GM19468 (cell line): ENCODE data around the gene C1QTNF12.
A peak's percentile ranks its signal among the peaks of the same experiment; 100 is the strongest.
"Not testable (repeated sequence)": the region's sequence is repeated elsewhere in the genome, so short reads cannot be mapped to it uniquely, and the experiment has no call there.

Experiments used
- ATAC-seq: cut with Tn5 transposase; IDR thresholded peaks from one replicate; pipeline ENCODE4 v1.9.1; 2021; ENCODE audit warnings: mild to moderate bottlenecking, moderate library complexity, moderate number of reproducible peaks; ENCODE audit not compliant: unreplicated experiment; ENCODE audit errors: extremely low read depth

C1QTNF12 gene

GRCh38 chr1:1203561-1204424 lies 42.7 kb downstream of the C1QTNF12 start:
- ATAC-seq, result no peak

DNA sequence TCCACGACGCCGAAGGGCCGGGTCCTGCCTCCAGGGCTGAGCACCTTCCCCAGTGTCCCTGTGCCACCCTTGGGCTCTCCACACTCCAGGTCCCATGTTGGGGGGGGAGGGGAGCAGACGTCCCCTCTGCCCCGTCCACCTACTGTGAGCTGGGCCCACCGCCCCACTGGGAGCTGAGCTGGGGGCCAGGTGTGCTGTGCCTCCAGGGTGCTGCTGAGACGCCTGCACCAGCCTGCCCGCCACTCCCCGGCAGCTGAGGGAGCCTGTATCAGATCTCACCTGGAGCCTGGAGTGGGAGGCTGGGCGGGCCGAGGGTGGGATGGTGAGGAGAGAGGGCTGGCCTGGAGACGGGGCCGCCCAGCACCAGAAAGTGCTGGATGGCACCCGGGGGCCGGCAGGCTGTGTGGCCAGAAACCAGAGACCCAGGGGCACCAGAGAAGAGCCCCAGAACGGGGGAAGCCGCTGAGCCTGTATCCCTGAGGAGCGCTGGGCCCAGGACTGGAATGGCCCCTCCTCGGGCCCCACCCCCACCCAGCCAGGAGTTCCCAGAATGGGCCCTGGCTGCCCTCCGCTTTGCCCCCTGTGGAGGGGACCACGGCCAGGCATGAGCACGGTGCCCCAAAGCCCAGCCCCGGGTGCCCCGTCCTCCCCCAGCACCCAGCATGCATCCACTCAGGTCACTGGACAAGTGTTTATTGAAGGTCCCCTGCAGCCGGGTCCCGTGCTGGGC lies 43.5 kb downstream of the C1QTNF12 start:
- no peak for ATAC-seq

GRCh38 chr1:1200876-1201810 lies 45.4 kb downstream of the C1QTNF12 start:
- peak; percentile 17 for ATAC-seq

GRCh38 chr1:1199961-1200875 lies 46.3 kb downstream of the C1QTNF12 start:
- no peak for ATAC-seq

- ATAC-seq, result no peak
These were observed 47.2 kb downstream of the C1QTNF12 start for GRCh38 chr1:1199141-1199960.

DNA sequence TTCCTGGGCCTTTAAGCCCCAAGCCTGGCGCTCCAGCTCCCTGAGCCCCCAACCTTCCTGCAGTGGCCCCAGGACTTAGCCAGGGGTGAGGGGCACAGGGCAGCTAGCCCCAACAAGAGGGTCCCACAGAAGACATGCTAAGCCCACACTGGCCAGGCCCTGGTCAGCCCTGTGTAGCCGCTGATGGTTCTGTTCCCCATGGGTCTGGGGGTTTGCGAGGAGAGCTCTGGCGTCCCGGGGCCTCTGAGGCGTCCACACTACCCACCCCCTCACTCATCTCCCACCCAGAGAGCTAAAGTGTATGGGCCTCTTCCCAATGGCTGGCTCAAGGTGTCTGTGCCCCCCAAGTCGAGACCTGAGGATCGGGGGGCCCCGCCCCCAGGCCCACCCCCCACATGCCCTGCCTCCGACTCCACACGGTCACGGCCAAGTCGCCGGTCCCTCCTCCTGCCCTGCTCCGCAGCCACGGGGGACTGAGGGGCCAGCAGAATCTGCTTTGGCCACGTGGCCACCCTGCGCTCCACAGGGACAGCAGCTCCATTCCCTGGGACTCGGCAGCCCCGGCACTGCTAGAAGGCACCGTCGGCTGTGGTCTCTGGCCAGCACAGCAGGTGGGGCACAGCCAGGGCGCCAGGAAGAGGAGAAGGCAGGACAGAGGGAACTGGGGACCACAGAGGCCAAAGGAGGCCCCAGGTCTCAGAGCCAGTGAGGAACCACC lies 47.9 kb downstream of the C1QTNF12 start:
- no peak for ATAC-seq

DNA sequence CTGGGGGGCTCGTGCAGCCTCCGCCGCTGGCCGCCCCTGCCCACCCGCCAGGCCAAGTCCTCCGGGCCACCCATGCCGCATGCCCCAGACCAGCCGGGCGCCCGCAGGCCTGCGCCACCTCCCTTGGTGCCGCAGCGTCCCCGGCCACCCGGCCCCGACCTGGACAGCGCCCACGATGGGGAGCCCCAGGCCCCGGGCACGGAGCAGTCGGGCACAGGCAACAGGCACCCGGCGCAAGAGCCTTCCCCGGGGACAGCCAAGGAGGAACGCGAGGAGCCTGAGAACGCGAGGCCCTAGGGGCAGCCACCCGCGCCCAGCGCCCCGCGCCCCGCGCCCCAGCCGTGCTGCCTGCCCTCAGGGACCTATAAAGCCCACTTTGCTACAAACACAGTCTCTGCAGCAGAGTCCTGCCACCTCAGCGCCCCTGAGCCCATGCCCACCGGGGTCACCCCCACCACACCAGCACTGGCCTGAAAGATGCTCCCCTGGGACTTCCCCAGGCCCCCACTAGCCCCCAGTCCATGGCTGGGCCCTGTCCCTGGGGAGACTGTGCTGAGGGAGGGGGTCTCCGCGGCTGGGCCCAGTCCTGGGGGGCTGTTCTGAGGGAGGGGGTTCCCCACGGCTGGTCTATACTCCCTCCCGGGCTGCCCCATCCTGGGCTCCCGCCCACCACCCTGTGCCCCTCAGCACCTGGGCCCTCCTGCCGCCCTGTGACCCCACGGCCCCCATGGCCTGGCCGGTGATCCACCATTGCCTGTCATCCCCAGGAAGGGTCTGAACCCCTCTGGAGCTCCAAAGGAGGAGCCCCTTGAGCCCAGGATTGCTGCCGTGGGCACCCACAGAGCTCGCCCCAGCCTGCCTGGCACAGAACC lies 48.7 kb downstream of the C1QTNF12 start:
- no peak for ATAC-seq

- ATAC-seq, result no peak
These were observed 49.4 kb downstream of the C1QTNF12 start for GRCh38 chr1:1197188-1197500.

DNA sequence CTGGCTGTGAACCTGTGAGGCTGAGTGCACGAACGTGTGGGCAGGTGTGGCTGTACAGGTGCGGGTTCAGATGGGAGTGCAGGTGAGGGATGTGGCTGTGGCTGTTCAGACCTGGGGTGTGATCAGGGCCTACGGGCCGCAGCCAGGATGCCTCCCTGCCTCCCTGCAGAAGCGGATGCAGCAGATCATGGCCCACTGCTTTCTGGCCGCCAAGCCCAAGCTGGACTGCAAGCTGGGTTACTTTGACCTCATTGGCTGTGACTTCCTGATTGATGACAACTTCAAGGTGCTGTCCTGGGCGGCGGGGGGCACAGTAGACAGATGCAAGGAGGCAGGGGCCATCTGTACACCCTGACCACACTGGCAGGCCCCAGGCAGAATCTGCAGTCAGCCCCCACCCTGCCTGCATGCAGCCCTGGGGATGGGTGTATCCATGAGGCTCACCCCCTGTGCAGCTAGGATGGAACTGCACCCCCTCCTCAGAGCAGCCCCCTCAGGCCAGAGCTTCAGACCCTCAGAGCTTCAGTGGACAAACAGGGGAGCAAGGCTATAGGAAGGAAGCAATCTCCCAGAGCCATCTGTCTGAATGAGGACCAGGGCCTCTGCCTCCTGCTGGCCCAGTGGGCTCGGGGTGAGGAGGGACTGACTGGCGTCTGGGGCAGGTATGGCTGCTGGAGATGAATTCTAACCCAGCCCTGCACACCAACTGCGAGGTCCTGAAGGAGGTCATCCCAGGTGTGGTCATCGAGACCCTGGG lies 49.9 kb downstream of the C1QTNF12 start:
- no peak for ATAC-seq

- not testable (repeated sequence) for ATAC-seq
These were observed 50.8 kb downstream of the C1QTNF12 start for GRCh38 chr1:1195726-1196125.

GRCh38 chr1:1194723-1195122 lies 51.8 kb downstream of the C1QTNF12 start:
- no peak for ATAC-seq
